Measurements from ENCODE around the gene CNN3. TPM values are rescaled to one million over a fixed set of nuclear protein-coding genes. Genes with fewer than 3 reads are reported as not detected.

Gene CNN3
- 204 TPM for total RNA-seq

GRCh38 chr1:94926915-94927404 lies at the start of gene CNN3:
TSS of gene CNN3 (minus strand) at chr1:94927110. CDS start at chr1:94926894, 216 bp downstream.

Other genes starting within 250 kb of the CNN3 start
- gene SLC44A3, start 106.8 kb downstream of the CNN3 start, total RNA-seq: 5.1 TPM
- gene ALG14, start 145.8 kb upstream of the CNN3 start, total RNA-seq: 6.5 TPM
- gene TLCD4, start 190.2 kb upstream of the CNN3 start, total RNA-seq: 20.5 TPM